DND-41 (cell line): ENCODE results near the gene HES4.

Source experiments
- ATAC-seq: fragments of 200-7000 bp; cut with Tn5 transposase; 3 replicates; pipeline ENCODE4 v1.9.1; 2021; ENCODE audit warnings: low read depth; ENCODE audit not compliant: insufficient read depth
- DNase-seq: peaks from one replicate; pipeline ENCODE4 v3.0.0-alpha.2; 2020
- H2AFZ ChIP-seq: 2 replicates; pipeline ENCODE4 v1.6.0; 2012; ENCODE audit warnings: low read depth, low read length
- H3K27ac ChIP-seq: 2 replicates; pipeline ENCODE4 v1.5.1; 2012; ENCODE audit warnings: low read length, inconsistent platforms
- H3K27me3 ChIP-seq: fragments of 200-600 bp; sonication (generic); 2 replicates; pipeline ENCODE4 v1.6.0; 2012; ENCODE audit warnings: low read length, mild to moderate bottlenecking, inconsistent platforms; ENCODE audit not compliant: insufficient read depth, poor library complexity
- H3K36me3 ChIP-seq: 2 replicates; pipeline ENCODE4 v1.5.1; 2012; ENCODE audit warnings: low read length, inconsistent platforms; ENCODE audit not compliant: insufficient read depth
- H3K4me1 ChIP-seq: 2 replicates; pipeline ENCODE4 v1.5.1; 2012; ENCODE audit warnings: mild to moderate bottlenecking, low read length; ENCODE audit not compliant: insufficient read depth
- H3K4me2 ChIP-seq: 2 replicates; pipeline ENCODE4 v1.6.0; 2012; ENCODE audit warnings: mild to moderate bottlenecking, moderate library complexity, low read length, inconsistent platforms; ENCODE audit not compliant: insufficient read depth
- H3K4me3 ChIP-seq, 2 experiments: fragments of 200-600 bp in 1 of 2; shearing (Covaris generic) in 1 of 2; 2 replicates each; pipeline ENCODE4 v1.5.1; 2012 to 2016; ENCODE audit warnings: inconsistent platforms in 2 of 2, low read length in 2 of 2, mild to moderate bottlenecking in 2 of 2, low read depth in 1 of 2, moderate library complexity in 1 of 2
- H3K79me2 ChIP-seq: 2 replicates; pipeline ENCODE4 v1.6.0; 2012; ENCODE audit warnings: low read length, inconsistent platforms; ENCODE audit not compliant: insufficient read depth
- H3K9ac ChIP-seq: 2 replicates; pipeline ENCODE4 v1.6.0; 2012; ENCODE audit warnings: low read depth, mild to moderate bottlenecking, inconsistent platforms, low read length, moderate library complexity
- H3K9me3 ChIP-seq: 2 replicates; pipeline ENCODE4 v1.5.1; 2012; ENCODE audit warnings: low read length, moderate library complexity, mild to moderate bottlenecking, inconsistent platforms; ENCODE audit not compliant: insufficient read depth, severe bottlenecking
- H4K20me1 ChIP-seq: 2 replicates; pipeline ENCODE4 v1.6.0; 2012; ENCODE audit warnings: low read length; ENCODE audit not compliant: insufficient read depth
- CTCF ChIP-seq: IDR thresholded peaks from 2 replicates; pipeline ENCODE4 v1.5.1; 2012; ENCODE audit warnings: borderline replicate concordance, low read length, moderate library complexity, mild to moderate bottlenecking; ENCODE audit not compliant: poor library complexity, severe bottlenecking; ENCODE audit errors: extremely low read depth
- EZH2 ChIP-seq: IDR thresholded peaks from 3 replicates; pipeline ENCODE4 v1.6.1; 2012; ENCODE audit warnings: borderline replicate concordance, low read depth, mild to moderate bottlenecking, moderate library complexity, low read length, inconsistent platforms; ENCODE audit not compliant: severe bottlenecking

HES4 gene

GRCh38 chr1:971751-972506, 28.0 kb downstream of the HES4 start:
- TF ChIP-seq EZH2 = no peak
- no peak for TF ChIP-seq CTCF
- Histone ChIP-seq H4K20me1 (peaks cover 12% of the 10 kb centered on the region; the same call in 1 of the 2 replicates), H3K4me2 (no peak overlapping the region), H3K79me2 (no peaks in the 10 kb centered on the region), H3K4me3 (no peak overlapping the region), H3K9me3 (no peaks in the 10 kb centered on the region), H2AFZ (no peak overlapping the region), H3K4me1 (peaks cover 19% of the 10 kb centered on the region), H3K27me3 (peaks cover 15% of the 10 kb centered on the region), H3K36me3 (no peaks in the 10 kb centered on the region), H3K27ac (no peak overlapping the region), H3K9ac (no peak overlapping the region)
- no peak for DNase-seq
- ATAC-seq = no peak

- peaks cover 15% of the 10 kb centered on the region for H4K20me1 ChIP-seq
- H2AFZ ChIP-seq = no peak overlapping the region
- peaks cover 24% of the 10 kb centered on the region for H3K4me1 ChIP-seq
- no peaks in the 10 kb centered on the region for H3K79me2 ChIP-seq
- ATAC-seq = no peak
- no peak overlapping the region for H3K4me3 ChIP-seq
- no peak overlapping the region for H3K4me2 ChIP-seq
- no peak overlapping the region for H3K27ac ChIP-seq
- DNase-seq = no peak
- TF ChIP-seq EZH2 = no peak
- TF ChIP-seq CTCF = no peak
- no peaks in the 10 kb centered on the region for H3K9me3 ChIP-seq
- H3K36me3 ChIP-seq = no peaks in the 10 kb centered on the region
- H3K9ac ChIP-seq = no peak overlapping the region
- peaks cover 12% of the 10 kb centered on the region for H3K27me3 ChIP-seq
Observed at GRCh38 chr1:970973-971730, 28.7 kb downstream of the HES4 start.

GRCh38 chr1:970242-970972, 29.5 kb downstream of the HES4 start:
- Histone ChIP-seq H3K27ac (no peak overlapping the region), H3K27me3 (peaks cover 9% of the 10 kb centered on the region), H3K79me2 (no peaks in the 10 kb centered on the region), H3K9me3 (no peaks in the 10 kb centered on the region), H3K4me3 (no peak overlapping the region), H2AFZ (no peak overlapping the region), H4K20me1 (peaks cover 21% of the 10 kb centered on the region), H3K4me1 (peaks cover 17% of the 10 kb centered on the region), H3K36me3 (0 out of 2 replicates have a peak, but pooled peaks cover 2% of the 10 kb centered on the region), H3K4me2 (no peak overlapping the region), H3K9ac (no peak overlapping the region)
- ATAC-seq = no peak
- no peak for DNase-seq
- TF ChIP-seq EZH2 (no peak), CTCF (no peak)
